ENCODE data around the gene SLX4.

SLX4 gene

DNA sequence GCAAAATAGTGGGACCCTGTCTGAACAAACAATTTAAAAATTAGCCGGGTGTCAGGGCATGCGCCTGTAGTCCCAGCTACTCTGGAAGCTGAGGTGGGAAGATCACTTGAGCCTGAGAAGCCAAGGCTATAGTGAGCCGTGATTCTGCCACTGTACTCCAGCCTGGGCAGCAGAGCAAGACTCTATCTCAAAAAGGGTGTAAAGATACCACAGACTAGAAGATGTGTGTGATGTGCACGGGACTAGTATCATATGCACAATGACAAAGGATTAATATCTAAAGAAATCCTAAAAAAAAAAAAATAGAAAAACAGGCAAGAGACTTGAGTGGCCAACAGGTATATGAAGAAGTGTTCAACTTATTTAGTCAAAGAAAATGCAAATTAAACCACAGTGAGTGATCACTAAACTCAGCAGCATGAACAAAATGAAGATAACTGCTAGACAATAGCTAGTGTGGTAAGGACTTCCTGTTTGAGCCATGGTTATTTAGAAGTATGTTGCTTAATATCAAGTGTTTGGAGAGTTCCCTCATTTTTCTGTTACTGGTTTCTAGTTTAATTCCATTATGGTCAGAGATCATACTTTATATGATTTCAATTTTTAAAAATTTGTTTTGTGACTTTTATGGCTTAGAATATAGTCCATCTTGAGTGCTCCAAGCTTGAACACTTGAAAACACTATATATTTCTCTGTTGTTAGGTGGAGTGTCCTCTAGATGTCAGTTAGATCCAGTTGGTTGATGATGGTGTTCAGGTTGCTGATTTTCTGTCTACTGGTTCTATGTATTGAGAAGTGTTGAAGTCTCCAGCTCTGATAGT lies 14.7 kb upstream of the SLX4 start:
- no peaks in the 10 kb centered on the region for H3K9me3 ChIP-seq (ENCODE audit: severe bottlenecking)
- H3K36me3 ChIP-seq: no peaks in the 10 kb centered on the region
- no peak for DNase-seq
- TF ChIP-seq, protein P1, sequence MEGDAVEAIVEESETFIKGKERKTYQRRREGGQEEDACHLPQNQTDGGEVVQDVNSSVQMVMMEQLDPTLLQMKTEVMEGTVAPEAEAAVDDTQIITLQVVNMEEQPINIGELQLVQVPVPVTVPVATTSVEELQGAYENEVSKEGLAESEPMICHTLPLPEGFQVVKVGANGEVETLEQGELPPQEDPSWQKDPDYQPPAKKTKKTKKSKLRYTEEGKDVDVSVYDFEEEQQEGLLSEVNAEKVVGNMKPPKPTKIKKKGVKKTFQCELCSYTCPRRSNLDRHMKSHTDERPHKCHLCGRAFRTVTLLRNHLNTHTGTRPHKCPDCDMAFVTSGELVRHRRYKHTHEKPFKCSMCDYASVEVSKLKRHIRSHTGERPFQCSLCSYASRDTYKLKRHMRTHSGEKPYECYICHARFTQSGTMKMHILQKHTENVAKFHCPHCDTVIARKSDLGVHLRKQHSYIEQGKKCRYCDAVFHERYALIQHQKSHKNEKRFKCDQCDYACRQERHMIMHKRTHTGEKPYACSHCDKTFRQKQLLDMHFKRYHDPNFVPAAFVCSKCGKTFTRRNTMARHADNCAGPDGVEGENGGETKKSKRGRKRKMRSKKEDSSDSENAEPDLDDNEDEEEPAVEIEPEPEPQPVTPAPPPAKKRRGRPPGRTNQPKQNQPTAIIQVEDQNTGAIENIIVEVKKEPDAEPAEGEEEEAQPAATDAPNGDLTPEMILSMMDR (IDR thresholded peaks at IDR 0.05; ENCODE audit: low read depth, low read length): no peak
- no peak overlapping the region for H3K4me3 ChIP-seq (ENCODE audit: low read depth, low read length)
- no peak overlapping the region for H3K27ac ChIP-seq
- no peaks in the 10 kb centered on the region for H3K27me3 ChIP-seq (ENCODE audit: insufficient read depth, low read depth, severe bottlenecking)

DNA sequence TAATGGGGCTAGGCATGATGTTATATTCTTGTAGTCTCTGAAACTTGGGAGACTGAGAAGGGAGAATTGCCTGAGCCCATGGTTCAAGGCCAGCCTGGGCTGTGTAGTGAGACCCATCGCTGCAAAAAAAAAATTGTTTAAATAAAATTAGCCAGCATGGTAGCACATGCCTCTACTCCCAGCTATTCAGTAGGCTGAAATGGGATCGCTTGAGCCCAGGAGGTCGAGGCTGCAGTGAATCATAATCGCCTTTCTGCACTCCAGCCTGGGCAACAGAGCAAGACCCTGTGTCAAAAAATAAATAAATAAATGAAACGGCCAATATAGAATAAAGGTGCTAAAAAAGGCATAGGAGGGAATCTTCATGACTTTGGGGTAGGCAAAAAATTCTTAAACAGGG lies 13.9 kb upstream of the SLX4 start:
- TF ChIP-seq, protein P1 (IDR thresholded peaks at IDR 0.05; ENCODE audit: low read depth, low read length): no peak
- no peaks in the 10 kb centered on the region for H3K27me3 ChIP-seq (ENCODE audit: insufficient read depth, low read depth, severe bottlenecking)
- no peaks in the 10 kb centered on the region for H3K36me3 ChIP-seq
- no peak overlapping the region for H3K4me3 ChIP-seq (ENCODE audit: low read depth, low read length)
- H3K27ac ChIP-seq: no peak overlapping the region
- no peak for DNase-seq
- no peaks in the 10 kb centered on the region for H3K9me3 ChIP-seq (ENCODE audit: severe bottlenecking)

DNA sequence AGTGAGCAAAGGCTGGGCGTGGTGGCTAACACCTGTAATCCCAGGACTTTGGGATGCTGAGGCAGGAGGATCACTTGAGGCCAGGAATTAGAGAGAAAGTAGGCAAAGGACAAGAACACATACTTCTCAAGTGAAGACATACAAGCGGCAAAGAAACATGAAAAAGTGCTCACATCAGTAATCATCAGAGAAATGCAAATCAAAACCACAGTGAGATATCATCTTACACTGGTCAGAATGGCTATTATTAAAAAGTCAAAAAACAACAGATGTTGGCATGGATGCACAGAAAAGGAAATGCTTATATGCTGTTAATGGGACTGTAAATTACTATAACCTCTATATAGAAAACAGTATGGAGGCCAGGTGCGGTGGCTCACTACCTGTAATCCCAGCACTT lies 12.2 kb upstream of the SLX4 start:
- H3K27ac ChIP-seq: no peak overlapping the region
- TF ChIP-seq, protein P1 (IDR thresholded peaks at IDR 0.05; ENCODE audit: low read depth, low read length): no peak
- no peak for DNase-seq
- no peaks in the 10 kb centered on the region for H3K9me3 ChIP-seq (ENCODE audit: severe bottlenecking)
- no peaks in the 10 kb centered on the region for H3K36me3 ChIP-seq
- no peak overlapping the region for H3K4me3 ChIP-seq (ENCODE audit: low read depth, low read length)
- no peaks in the 10 kb centered on the region for H3K27me3 ChIP-seq (ENCODE audit: insufficient read depth, low read depth, severe bottlenecking)

GRCh38 chr16:3618769-3619141 lies 7.3 kb upstream of the SLX4 start:
- Histone ChIP-seq H3K27me3 (ENCODE audit: insufficient read depth, low read depth, severe bottlenecking) (no peaks in the 10 kb centered on the region), H3K27ac (no peak overlapping the region), H3K4me3 (ENCODE audit: low read depth, low read length) (no peak overlapping the region), H3K36me3 (no peaks in the 10 kb centered on the region), H3K9me3 (ENCODE audit: severe bottlenecking) (no peaks in the 10 kb centered on the region)
- TF ChIP-seq, protein P1 (IDR thresholded peaks at IDR 0.05; ENCODE audit: low read depth, low read length): no peak
- DNase-seq: no peak

DNA sequence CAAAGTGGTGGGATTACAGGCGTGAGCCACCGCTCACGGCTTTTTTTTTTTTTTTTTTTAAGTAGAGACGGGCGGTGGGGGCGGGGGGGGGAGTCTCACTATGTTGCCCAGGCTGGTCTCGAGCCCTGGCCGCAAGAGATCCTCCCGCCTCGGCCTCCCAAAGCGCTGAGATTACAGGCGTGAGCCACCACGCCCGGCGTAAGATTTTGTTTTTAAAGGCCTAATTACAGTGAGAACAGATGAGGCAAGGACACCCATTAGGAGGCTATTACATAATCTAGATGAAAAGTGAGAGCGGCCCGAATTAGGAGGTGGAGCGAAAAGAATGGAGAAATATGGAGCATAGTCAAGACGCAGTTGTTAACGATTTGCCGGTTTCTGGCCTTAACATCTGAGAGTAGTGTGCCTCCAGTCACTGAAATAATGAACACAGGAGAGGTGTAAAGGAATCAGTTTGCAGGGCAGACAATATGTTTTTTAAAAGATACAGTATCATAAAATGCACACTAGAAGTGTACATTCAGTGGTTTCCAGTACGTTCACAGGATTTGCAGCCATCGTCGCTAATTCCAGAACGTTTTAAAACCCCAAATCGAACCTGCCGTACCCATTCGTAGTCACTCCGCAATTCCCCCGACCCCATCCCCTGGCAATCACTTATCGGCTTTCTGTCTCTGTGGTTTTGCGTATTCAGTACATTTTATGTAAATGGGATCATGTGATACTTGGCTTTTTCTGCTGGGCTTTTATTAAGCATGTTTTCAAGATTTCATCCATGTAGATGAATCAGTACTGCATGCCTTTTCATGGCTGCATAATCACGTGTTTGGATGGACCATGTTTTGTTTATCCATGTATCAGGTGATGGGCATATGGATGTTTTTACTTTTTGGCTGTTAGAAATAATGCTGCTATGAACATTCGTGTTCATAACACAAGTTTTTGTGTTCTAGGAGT lies 1.4 kb upstream of the SLX4 start:
- Histone ChIP-seq H3K27me3 (ENCODE audit: insufficient read depth, low read depth, severe bottlenecking) (no peaks in the 10 kb centered on the region), H3K27ac (no peak overlapping the region)

More for the DNA sequence above, 1.4 kb upstream of the SLX4 start:
- H3K36me3 ChIP-seq: peaks cover 4% of the 10 kb centered on the region; the same call in 1 of the 2 replicates
- H3K4me3 ChIP-seq (ENCODE audit: low read depth, low read length): peak overlapping the region; percentile 85
- no peak for DNase-seq
- no peaks in the 10 kb centered on the region for H3K9me3 ChIP-seq (ENCODE audit: severe bottlenecking)
- TF ChIP-seq, protein P1 (IDR thresholded peaks at IDR 0.05; ENCODE audit: low read depth, low read length): no peak
